ENCODE measurements around the gene GSTM4.

- TF ChIP-seq CTCF (IDR thresholded peaks at IDR 0.05) = no peak
- TF ChIP-seq POLR2AphosphoS5 (IDR thresholded peaks at IDR 0.05) = no peak
- TF ChIP-seq POLR2A (IDR thresholded peaks at IDR 0.05; ENCODE audit: low read depth) = no peak
- no peak for TF ChIP-seq EP300 (IDR thresholded peaks at IDR 0.05)
Measured at GRCh38 chr1:109609881-109610280, 46.0 kb upstream of the GSTM4 start.
